Keratinocyte (primary cell): Measurements from ENCODE around the gene MICALL1. TPM values are rescaled to one million over a fixed set of nuclear protein-coding genes. Genes with fewer than 3 reads are reported as not detected.

Source experiments
- DNase-seq: peaks from one replicate; pipeline ENCODE4 v3.0.0-alpha.2; 2011; ENCODE audit warnings: low read depth, missing footprints, low spot score
- FAIRE-seq: peaks from 2 replicates; lab custom pipeline; 2011; peaks lifted over from hg19 to GRCh38; lab: Jason Lieb, UNC
- H2AFZ ChIP-seq: 2 replicates; pipeline ENCODE4 v1.6.0; 2012; ENCODE audit warnings: low read length, control low read depth, inconsistent platforms; ENCODE audit not compliant: control insufficient read depth
- H3K27ac ChIP-seq: 2 replicates; pipeline ENCODE4 v1.5.1; 2011; ENCODE audit warnings: low read length; ENCODE audit not compliant: control insufficient read depth, insufficient read depth
- H3K27me3 ChIP-seq: 3 replicates; pipeline ENCODE4 v1.6.0; 2011; ENCODE audit warnings: low read length; ENCODE audit not compliant: control insufficient read depth, insufficient read depth; ENCODE audit errors: extremely low read depth
- H3K36me3 ChIP-seq, 2 experiments: 2 replicates in 1 of 2; 3 replicates in 1 of 2; pipeline ENCODE4 v1.5.1; 2011; ENCODE audit warnings: low read length in 2 of 2, mild to moderate bottlenecking in 1 of 2; ENCODE audit not compliant: control insufficient read depth in 2 of 2, insufficient read depth in 2 of 2; ENCODE audit errors: extremely low read depth in 1 of 2
- H3K4me1 ChIP-seq: 3 replicates; pipeline ENCODE4 v1.5.1; 2011; ENCODE audit warnings: low read length; ENCODE audit not compliant: control insufficient read depth, insufficient read depth; ENCODE audit errors: extremely low read depth
- H3K4me2 ChIP-seq: 3 replicates; pipeline ENCODE4 v1.6.0; 2011; ENCODE audit warnings: low read depth, low read length; ENCODE audit not compliant: control insufficient read depth, insufficient read depth; ENCODE audit errors: extremely low read depth
- H3K4me3 ChIP-seq, 3 experiments: fragments of 200-600 bp in 1 of 3; sonication (generic) in 1 of 3; 2 replicates in 2 of 3; 3 replicates in 1 of 3; pipeline ENCODE4 v1.5.1; 2011 to 2016; ENCODE audit warnings: low read length in 3 of 3, mild to moderate bottlenecking in 3 of 3, control low read depth in 2 of 3, inconsistent platforms in 1 of 3, low read depth in 1 of 3, mixed read lengths in 1 of 3, mixed run types in 1 of 3, moderate library complexity in 1 of 3; ENCODE audit not compliant: control insufficient read depth in 2 of 3, insufficient read depth in 2 of 3; ENCODE audit errors: extremely low read depth in 1 of 3
- H3K79me2 ChIP-seq: 2 replicates; pipeline ENCODE4 v1.6.0; 2012; ENCODE audit warnings: low read length; ENCODE audit not compliant: control insufficient read depth, insufficient read depth
- H3K9ac ChIP-seq: 3 replicates; pipeline ENCODE4 v1.6.0; 2011; ENCODE audit warnings: low read length; ENCODE audit not compliant: control insufficient read depth, insufficient read depth; ENCODE audit errors: extremely low read depth
- H3K9me1 ChIP-seq: 3 replicates; pipeline ENCODE4 v1.6.0; 2011; ENCODE audit warnings: low read length; ENCODE audit not compliant: control insufficient read depth, insufficient read depth; ENCODE audit errors: extremely low read depth
- H3K9me3 ChIP-seq: 2 replicates; pipeline ENCODE4 v1.5.1; 2012; ENCODE audit warnings: low read depth, low read length; ENCODE audit not compliant: control insufficient read depth
- H4K20me1 ChIP-seq: 3 replicates; pipeline ENCODE4 v1.6.0; 2011; ENCODE audit warnings: low read length; ENCODE audit not compliant: control insufficient read depth, insufficient read depth; ENCODE audit errors: extremely low read depth
- CTCF ChIP-seq, 3 experiments: IDR thresholded peaks in 1 of 3; conservative IDR thresholded peaks in 1 of 3; optimal IDR thresholded peaks in 1 of 3; 2 replicates in 2 of 3; 3 replicates in 1 of 3; pipeline versions ENCODE3 to v1.5.1; 2011; ENCODE audit warnings: low read length in 3 of 3, mild to moderate bottlenecking in 3 of 3, moderate library complexity in 2 of 3, control low read depth in 1 of 3, inconsistent platforms in 1 of 3; ENCODE audit not compliant: insufficient read depth in 2 of 3; ENCODE audit errors: extremely low read depth in 1 of 3
- EZH2 ChIP-seq: IDR thresholded peaks from one replicate; pipeline ENCODE4 v1.6.1; 2012; ENCODE audit warnings: inconsistent platforms, mild to moderate bottlenecking, low read length, moderate library complexity
- dilution Hi-C: fragments of 300-500 bp; cut with MboI; formaldehyde crosslinking; loops from one replicate; pipeline ENCODE4 v1.7.0; 2020; ENCODE audit warnings: low sequenced_read_pairs; ENCODE audit not compliant: extremely low pct_ligation_motif_present
- polyA plus RNA-seq, 5 experiments: library from polyadenylated mRNA; depleted of rRNA in 3 of 5; stranded (reverse) in 3 of 5; stranded (forward) in 1 of 5; unstranded in 1 of 5; fragments of >200 nt; gene quantifications; 1 replicate in 1 of 5; 2 replicates in 3 of 5; 3 replicates in 1 of 5; pipeline versions ENCODE4 v1.2.1 to v1.2.3, GENCODE V29; 2011 to 2012; ENCODE audit warnings: missing spikeins in 2 of 5, low read depth in 1 of 5, low replicate concordance in 1 of 5

Gene MICALL1
- polyA plus RNA-seq, 1 donor (not counting 4 experiments of a cell fraction or from before 2014, with no cell fraction given) = 42.8 TPM

GRCh38 chr22:37981282-37982011, 75.3 kb downstream of the MICALL1 start:
- DNase-seq = no peak
- peaks cover under 1% of the 10 kb centered on the region for H3K9me1 ChIP-seq
- dilution Hi-C loops = no loop called here
- no peaks in the 10 kb centered on the region for H3K9me3 ChIP-seq
- no peaks in the 10 kb centered on the region for H3K4me1 ChIP-seq
- no peaks in the 10 kb centered on the region for H3K36me3 ChIP-seq
- H3K79me2 ChIP-seq = no peaks in the 10 kb centered on the region
- TF ChIP-seq EZH2 (no peak), CTCF (optimal IDR thresholded peaks at IDR 0.05 in 1 of 3, IDR thresholded peaks at IDR 0.05 in 1 of 3, conservative IDR thresholded peaks at IDR 0.05 in 1 of 3; ENCODE audit: extremely low read depth in 1 of 3, insufficient read depth in 2 of 3, low read length in 3 of 3) (no peak)
- no peak overlapping the region for H3K27ac ChIP-seq
- H3K9ac ChIP-seq = no peak overlapping the region
- H2AFZ ChIP-seq = no peak overlapping the region
- H4K20me1 ChIP-seq = no peaks in the 10 kb centered on the region
- H3K4me3 ChIP-seq = no peak overlapping the region
- no peaks in the 10 kb centered on the region for H3K27me3 ChIP-seq
- FAIRE-seq = no peak
- H3K4me2 ChIP-seq = no peak overlapping the region

GRCh38 chr22:37982151-37982785, 76.2 kb downstream of the MICALL1 start:
- no peaks in the 10 kb centered on the region for H3K9me3 ChIP-seq
- H3K36me3 ChIP-seq = no peaks in the 10 kb centered on the region
- no peaks in the 10 kb centered on the region for H3K4me1 ChIP-seq
- dilution Hi-C loops = no loop called here
- no peak for DNase-seq
- no peak overlapping the region for H3K4me3 ChIP-seq
- no peaks in the 10 kb centered on the region for H4K20me1 ChIP-seq
- no peaks in the 10 kb centered on the region for H3K9me1 ChIP-seq
- no peaks in the 10 kb centered on the region for H3K27me3 ChIP-seq
- FAIRE-seq = no peak
- H3K4me2 ChIP-seq = no peak overlapping the region
- TF ChIP-seq EZH2 (no peak), CTCF (optimal IDR thresholded peaks at IDR 0.05 in 1 of 3, IDR thresholded peaks at IDR 0.05 in 1 of 3, conservative IDR thresholded peaks at IDR 0.05 in 1 of 3; ENCODE audit: extremely low read depth in 1 of 3, insufficient read depth in 2 of 3, low read length in 3 of 3) (no peak)
- no peak overlapping the region for H2AFZ ChIP-seq
- no peaks in the 10 kb centered on the region for H3K79me2 ChIP-seq
- H3K27ac ChIP-seq = no peak overlapping the region
- no peak overlapping the region for H3K9ac ChIP-seq
